Ovary (tissue), 9 donors: ENCODE measurements around the gene OR8B8. TPM values are rescaled to one million over a fixed set of nuclear protein-coding genes. Genes with fewer than 3 reads are reported as not detected.

Experiments used
- DNase-seq, 5 donors: peaks; one replicate each; pipeline ENCODE4 v3.0.0-alpha.2; 2019 to 2020
- H3K27ac ChIP-seq, 2 donors: fragments of 200-600 bp; one replicate each; pipeline versions ENCODE4 v1.5.1 to v1.8.0; 2019 to 2022
- H3K27me3 ChIP-seq: fragments of 200-600 bp; one replicate; pipeline ENCODE4 v1.8.0; 2022
- H3K36me3 ChIP-seq: fragments of 200-600 bp; sonication (generic); one replicate; pipeline ENCODE4 v1.5.1; 2019
- H3K4me1 ChIP-seq: one replicate; pipeline ENCODE4 v1.8.1; 2013; ENCODE audit warnings: mild to moderate bottlenecking, moderate library complexity; ENCODE audit not compliant: insufficient read depth
- H3K4me3 ChIP-seq: fragments of 200-600 bp; sonication (generic); one replicate; pipeline ENCODE4 v1.5.1; 2017
- H3K9me3 ChIP-seq, 2 donors: fragments of 200-600 bp in 1 of 2; sonication (generic) in 1 of 2; one replicate each; pipeline versions ENCODE4 v1.5.1 to v1.8.1; 2013 to 2019; ENCODE audit warnings: mild to moderate bottlenecking in 1 of 2, moderate library complexity in 1 of 2
- CTCF ChIP-seq, 3 donors: fragments of 450-650 bp in 2 of 3; fragments of 200-600 bp in 1 of 3; IDR thresholded peaks; one replicate each; pipeline versions ENCODE4 v1.5.1 to v1.8.0; 2016 to 2022; ENCODE audit warnings: antibody characterized with exemption in 3 of 3, mild to moderate bottlenecking in 1 of 3
- EP300 ChIP-seq: sonication (generic); formaldehyde crosslinking; IDR thresholded peaks from one replicate; pipeline ENCODE4 v1.6.1; 2017; ENCODE audit warnings: antibody characterized with exemption
- POLR2A ChIP-seq: fragments of 450-650 bp; IDR thresholded peaks from one replicate; pipeline ENCODE4 v1.6.1; 2017; ENCODE audit warnings: antibody characterized with exemption, mild to moderate bottlenecking, moderate library complexity
- WGBS, 3 donors: extraction: QIAGEN DNeasy Blood & Tissue Kit in 1 of 3; methylation state at CpG; one replicate each; pipeline versions ENCODE4 v1.1.5 to v1.1.7; 2013 to 2017; 5-methylcytosine and 5-hydroxymethylcytosine counted together
- intact Hi-C, 4 donors: fragments of 100-400 bp; cut with DNase I; formaldehyde crosslinking; loops; one replicate each; pipeline versions ENCODE4 v1.11.0 to v1.15.1; 2022 to 2023
- polyA plus RNA-seq, 2 donors: library from polyadenylated mRNA; stranded (reverse); fragments of 200-250 nt in 1 of 2; fragments of 350-450 nt in 1 of 2; fragmentation: Illumina TruSeq in 1 of 2; extraction: RNeasy Lipid Tissue Mini Kit (QIAGEN cat#74804) in 1 of 2; gene quantifications; one replicate each; pipeline ENCODE4 v1.2.3, GENCODE V29; 2013 to 2014
- total RNA-seq, 7 donors: library from RNA; depleted of rRNA in 2 of 7; stranded (reverse); fragments of >200 nt in 2 of 7; fragmentation: NEBNext Ultra II Directional in 3 of 7; extraction: Animal tissue kit (Norgen Biotek cat#: 25700) in 3 of 7; gene quantifications; one replicate each; pipeline versions ENCODE4 v1.1.0 to v1.2.4, GENCODE V29; 2016 to 2023
- donor health status: DM: no; HTN: no; CAD: no; lungs with moderate emphysema.
- donor health status: DM: no; HTN: no; CAD: no.
- donor health status: Bipolar disorder and iron deficiency.
- donor health status: DM: yes; HTN: yes; CAD: no.
- donor health status: DM: no; HTN: no; CAD: no.
- donor health status: DM: yes; HTN: yes; CAD: no.

Gene OR8B8
- total and polyA plus RNA-seq, 9 donors = not detected

GRCh38 chr11:124474079-124474478 lies 28.6 kb upstream of the OR8B8 start:
- H3K4me1 ChIP-seq = no peaks in the 10 kb centered on the region
- intact Hi-C loops = no loop called here
- no peak overlapping the region for H3K27ac ChIP-seq
- TF ChIP-seq EP300 = no peak
- H3K36me3 ChIP-seq = no peaks in the 10 kb centered on the region
- 55 to 75% (median 60%) methylated on average over 1 of the region's 1 CpG for WGBS, 3 donors
- no peaks in the 10 kb centered on the region for H3K9me3 ChIP-seq
- DNase-seq = no peak
- H3K27me3 ChIP-seq = no peaks in the 10 kb centered on the region
- no peak overlapping the region for H3K4me3 ChIP-seq

- Histone ChIP-seq H3K4me1 (no peaks in the 10 kb centered on the region), H3K36me3 (no peaks in the 10 kb centered on the region), H3K27me3 (no peaks in the 10 kb centered on the region), H3K27ac (no peak overlapping the region), H3K9me3 (no peaks in the 10 kb centered on the region), H3K4me3 (no peak overlapping the region)
- intact Hi-C loops = no loop called here
- TF ChIP-seq POLR2A (no peak), EP300 (no peak), CTCF (IDR thresholded peaks at IDR 0.05) (no peak)
- WGBS, 3 donors = 67 to 85% (median 81%) methylated on average over 1 of the region's 1 CpG
- no peak for DNase-seq
Observed at GRCh38 chr11:124473476-124473875, 28.0 kb upstream of the OR8B8 start.

GRCh38 chr11:124470561-124471227 lies 25.2 kb upstream of the OR8B8 start:
- TF ChIP-seq POLR2A (no peak), CTCF (IDR thresholded peaks at IDR 0.05) (no peak), EP300 (no peak)
- no peak overlapping the region for H3K27ac ChIP-seq

GRCh38 chr11:124467381-124467927 lies 22.0 kb upstream of the OR8B8 start:
- Histone ChIP-seq H3K27me3 (no peaks in the 10 kb centered on the region), H3K4me1 (no peaks in the 10 kb centered on the region), H3K27ac (no peak overlapping the region), H3K36me3 (no peaks in the 10 kb centered on the region), H3K9me3 (no peaks in the 10 kb centered on the region), H3K4me3 (no peak overlapping the region)
- 73 to 78% (median 75%) methylated on average over 8 of the region's 8 CpGs for WGBS, 3 donors
- intact Hi-C loops = no loop called here
- DNase-seq = no peak
- no peak for TF ChIP-seq EP300

More at GRCh38 chr11:124470561-124471227, 25.2 kb upstream of the OR8B8 start:
- 41 to 47% (median 45%) methylated on average over 11 of the region's 11 CpGs for WGBS, 3 donors
- H3K36me3 ChIP-seq = no peaks in the 10 kb centered on the region
- H3K9me3 ChIP-seq = no peaks in the 10 kb centered on the region
- no peak overlapping the region for H3K4me3 ChIP-seq
- H3K27me3 ChIP-seq = no peaks in the 10 kb centered on the region
- H3K4me1 ChIP-seq = no peaks in the 10 kb centered on the region
- intact Hi-C loops = no loop called here
- DNase-seq = no peak

GRCh38 chr11:124465368-124465767 lies 19.9 kb upstream of the OR8B8 start:
- H3K36me3 ChIP-seq = no peaks in the 10 kb centered on the region
- no peak for DNase-seq
- intact Hi-C loops = no loop called here
- no peak overlapping the region for H3K27ac ChIP-seq
- H3K4me1 ChIP-seq = no peaks in the 10 kb centered on the region
- 70 to 85% (median 84%) methylated on average over 4 of the region's 4 CpGs for WGBS, 3 donors
- TF ChIP-seq POLR2A = no peak
- TF ChIP-seq CTCF (IDR thresholded peaks at IDR 0.05) = no peak
- no peak for TF ChIP-seq EP300
- H3K27me3 ChIP-seq = no peaks in the 10 kb centered on the region
- no peak overlapping the region for H3K4me3 ChIP-seq
- no peaks in the 10 kb centered on the region for H3K9me3 ChIP-seq
